H7 (cell line): ENCODE data around the gene RAB31. TPM values are rescaled to one million over a fixed set of nuclear protein-coding genes. Genes with fewer than 3 reads are reported as not detected.
A peak's percentile ranks its signal among the peaks of the same experiment; 100 is the strongest.

ENCODE experiments used
- DNase-seq: peaks from one replicate; pipeline ENCODE4 v3.0.0; 2012
- H3K27me3 ChIP-seq: 2 replicates; pipeline ENCODE4 v1.6.0; 2011; ENCODE audit warnings: mild to moderate bottlenecking, low read length; ENCODE audit not compliant: control insufficient read depth, insufficient read depth
- H3K36me3 ChIP-seq: replicated peaks from 2 replicates; pipeline ENCODE4 v1.5.1; 2011; ENCODE audit warnings: low read length; ENCODE audit not compliant: control insufficient read depth, insufficient read depth
- H3K4me3 ChIP-seq: 2 replicates; pipeline ENCODE4 v1.5.1; 2011; ENCODE audit warnings: low read depth, mild to moderate bottlenecking, control low read depth, low read length, moderate library complexity; ENCODE audit not compliant: insufficient read depth
- total RNA-seq: library from RNA; depleted of rRNA; stranded (reverse); fragments of >200 nt; shearing (Covaris generic); gene quantifications from 2 replicates; pipeline ENCODE4 v1.2.3, GENCODE V29; 2014

Gene RAB31
- total RNA-seq, 1 experiment from 2014 or later: 29.7 TPM

DNA sequence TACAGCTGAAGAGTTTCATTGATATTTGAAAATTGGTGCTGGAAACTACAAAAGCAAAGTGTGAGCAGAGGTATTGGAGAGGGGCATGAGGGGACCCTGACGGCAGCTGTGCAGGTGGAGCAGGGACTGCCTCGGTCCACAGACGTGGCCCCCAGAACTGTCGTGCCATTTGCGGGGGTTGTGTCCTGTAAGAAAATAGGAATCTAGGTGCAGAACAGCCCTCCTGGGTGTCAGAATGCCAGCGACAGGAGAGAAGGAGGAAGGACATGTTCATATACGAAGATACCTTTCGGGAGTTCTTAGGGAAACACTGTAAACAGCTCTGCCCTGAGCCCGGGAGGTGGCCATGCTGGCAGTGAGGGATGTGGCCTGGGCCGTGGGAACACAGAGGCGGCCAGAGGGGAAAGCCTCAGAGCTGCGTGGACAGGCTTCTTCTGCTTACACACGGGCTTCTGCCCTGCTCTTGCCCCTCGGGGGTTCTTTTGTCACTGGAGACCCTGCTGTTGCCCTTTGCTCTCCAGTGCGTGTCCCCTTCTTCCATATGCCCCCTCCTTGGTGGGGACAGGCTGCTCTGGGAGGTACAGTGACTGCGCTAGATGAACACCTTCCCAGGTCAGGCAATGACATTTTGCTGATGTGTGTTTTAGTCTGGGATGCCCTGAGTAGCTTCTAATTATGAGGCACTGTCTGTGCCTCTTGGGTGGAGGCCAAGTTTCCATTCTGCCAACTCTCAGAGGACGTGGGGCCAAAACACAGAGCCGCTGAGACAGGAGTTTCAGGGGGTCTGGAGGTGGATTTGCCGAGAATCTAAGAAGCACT lies 95.8 kb downstream of the RAB31 start:
- H3K27me3 ChIP-seq: no peaks in the 10 kb centered on the region
- no peak overlapping the region for H3K4me3 ChIP-seq
- peak; percentile 46 for DNase-seq
- no peaks in the 10 kb centered on the region for H3K36me3 ChIP-seq

DNA sequence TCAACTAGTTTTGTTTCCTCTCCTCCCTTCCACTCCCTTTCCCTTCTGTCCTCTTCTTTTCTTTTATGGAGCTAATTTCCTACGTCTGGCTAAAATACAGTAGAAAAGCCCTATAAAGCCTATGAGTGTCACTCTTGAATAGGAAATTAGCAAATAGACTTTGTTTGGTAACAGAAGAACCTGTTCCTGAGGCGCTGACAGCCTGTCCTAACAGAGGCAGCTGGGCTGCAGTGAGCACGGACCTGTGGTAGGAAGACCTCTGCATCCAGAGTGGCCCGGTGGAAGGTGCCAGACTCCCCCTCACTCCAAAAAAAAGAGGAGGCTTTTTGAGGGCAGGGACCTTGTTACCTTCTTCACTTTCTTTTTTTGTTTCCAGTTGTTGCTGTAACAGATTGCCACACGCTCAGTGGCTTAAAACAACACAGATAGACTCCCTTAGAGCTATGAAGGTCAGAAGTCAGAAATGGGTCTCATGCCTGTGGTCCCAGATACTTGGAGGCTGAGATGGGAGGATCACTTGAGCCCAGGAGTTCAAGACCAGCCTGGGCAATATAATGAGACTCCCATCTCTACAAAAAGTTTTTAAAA lies 96.5 kb downstream of the RAB31 start:
- Histone ChIP-seq H3K27me3 (no peaks in the 10 kb centered on the region), H3K4me3 (no peak overlapping the region), H3K36me3 (no peaks in the 10 kb centered on the region)
- no peak for DNase-seq

DNA sequence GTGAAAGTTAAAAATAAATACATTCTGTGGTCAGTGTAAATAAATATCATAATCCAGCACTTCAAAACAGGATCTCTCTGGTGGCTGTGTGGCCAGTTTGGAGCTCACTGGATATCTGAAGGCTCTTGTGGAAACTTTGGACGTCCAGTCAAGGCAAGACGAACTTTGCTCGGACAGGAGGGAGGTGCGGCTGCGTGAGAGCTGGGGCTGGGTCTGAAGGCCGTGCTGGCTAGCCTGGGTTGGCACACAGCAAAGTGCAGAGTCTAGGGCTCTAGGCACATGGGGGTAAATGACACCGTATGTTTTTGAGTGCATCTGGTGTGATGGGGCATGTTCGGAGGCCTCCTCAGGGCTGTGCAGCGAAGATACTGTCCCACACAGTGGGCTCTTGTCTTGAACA lies 98.8 kb downstream of the RAB31 start:
- DNase-seq: no peak
- no peaks in the 10 kb centered on the region for H3K27me3 ChIP-seq
- no peak overlapping the region for H3K4me3 ChIP-seq
- H3K36me3 ChIP-seq: no peaks in the 10 kb centered on the region

DNA sequence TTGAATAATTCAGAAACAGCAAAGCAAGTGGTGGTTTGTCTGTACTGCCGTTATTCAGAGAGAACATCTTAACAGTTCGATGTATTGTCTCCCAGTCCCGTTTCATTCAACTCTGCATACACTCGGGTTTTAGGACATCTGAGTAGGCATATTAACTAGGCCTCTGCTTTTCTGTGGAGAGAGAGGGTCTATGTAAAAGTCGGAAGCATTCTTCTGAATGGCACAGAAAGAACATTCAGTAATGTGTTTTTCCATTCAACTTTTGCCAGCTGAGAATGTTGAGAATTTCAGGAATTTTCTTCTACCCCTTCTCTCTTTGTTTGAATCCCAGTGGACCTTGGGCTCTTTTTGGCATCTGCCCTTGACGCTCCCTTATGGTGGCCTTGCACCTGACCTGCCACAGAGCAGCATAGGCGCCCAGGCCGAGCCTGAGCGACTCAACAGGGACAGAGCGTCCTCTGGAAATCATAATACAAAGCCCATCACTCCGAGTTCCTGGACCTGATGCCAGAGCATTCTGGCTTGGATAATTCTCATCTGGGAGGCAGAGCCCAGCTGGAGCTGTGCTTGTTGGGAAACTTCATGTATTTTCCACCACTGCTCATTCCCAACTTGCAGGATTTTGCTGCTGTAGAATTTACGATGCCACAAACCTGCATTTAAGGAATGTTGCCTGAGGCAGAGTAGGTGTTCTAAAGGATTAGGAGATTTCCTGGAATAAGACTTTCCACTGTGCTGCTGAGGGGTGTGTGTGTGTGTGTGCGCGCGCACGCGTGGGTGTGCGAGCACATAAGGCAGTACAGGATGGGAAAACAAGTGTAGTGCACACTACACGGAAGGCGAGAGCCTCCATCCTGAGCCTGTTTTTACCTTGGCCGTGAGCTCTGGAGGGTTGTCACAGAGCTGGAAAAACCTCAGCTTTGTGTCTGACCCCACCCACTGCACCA lies 100.5 kb downstream of the RAB31 start:
- Histone ChIP-seq H3K4me3 (no peak overlapping the region), H3K36me3 (no peaks in the 10 kb centered on the region), H3K27me3 (no peaks in the 10 kb centered on the region)
- DNase-seq: peak; percentile 64

DNA sequence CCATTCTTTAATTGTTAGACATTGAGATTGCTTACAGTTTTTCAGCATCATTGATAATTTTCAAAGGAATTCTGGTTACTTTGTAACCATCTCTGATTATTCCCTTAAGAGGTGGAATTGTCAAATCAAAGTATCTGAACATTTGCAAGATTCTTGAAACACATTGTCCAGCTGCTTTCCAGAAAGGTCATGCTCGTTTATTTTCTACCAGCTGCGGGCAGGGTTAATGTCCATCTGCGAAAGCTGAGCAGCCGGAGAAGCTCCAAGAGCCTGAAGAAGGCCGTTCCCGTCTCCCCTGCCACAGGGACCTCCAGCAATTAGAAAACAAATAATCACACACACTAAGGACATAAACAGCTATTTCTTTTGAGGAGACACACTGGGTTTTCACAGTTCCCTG lies 101.6 kb downstream of the RAB31 start:
- DNase-seq: no peak
- Histone ChIP-seq H3K4me3 (no peak overlapping the region), H3K36me3 (no peaks in the 10 kb centered on the region), H3K27me3 (no peaks in the 10 kb centered on the region)

DNA sequence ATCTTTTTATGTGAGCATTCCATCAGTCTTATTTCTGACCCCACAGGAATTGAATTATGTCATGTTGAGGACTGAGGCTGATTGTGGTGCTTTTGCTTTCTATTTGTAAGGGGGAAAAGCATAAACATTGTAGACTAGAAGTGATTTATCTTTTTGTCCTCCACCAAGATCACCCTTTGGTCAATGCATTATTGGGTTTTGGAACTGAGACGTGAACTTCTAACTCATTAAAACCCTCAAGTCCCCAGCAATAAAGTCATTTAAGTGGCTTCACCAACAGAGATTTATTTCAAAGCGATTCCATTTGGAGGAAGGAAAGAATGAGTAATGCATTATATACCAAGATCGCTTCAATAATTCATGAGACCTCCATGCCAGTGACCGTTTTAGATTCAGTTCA lies 102.2 kb downstream of the RAB31 start:
- no peak for DNase-seq
- H3K4me3 ChIP-seq: no peak overlapping the region
- no peaks in the 10 kb centered on the region for H3K36me3 ChIP-seq
- no peaks in the 10 kb centered on the region for H3K27me3 ChIP-seq

DNA sequence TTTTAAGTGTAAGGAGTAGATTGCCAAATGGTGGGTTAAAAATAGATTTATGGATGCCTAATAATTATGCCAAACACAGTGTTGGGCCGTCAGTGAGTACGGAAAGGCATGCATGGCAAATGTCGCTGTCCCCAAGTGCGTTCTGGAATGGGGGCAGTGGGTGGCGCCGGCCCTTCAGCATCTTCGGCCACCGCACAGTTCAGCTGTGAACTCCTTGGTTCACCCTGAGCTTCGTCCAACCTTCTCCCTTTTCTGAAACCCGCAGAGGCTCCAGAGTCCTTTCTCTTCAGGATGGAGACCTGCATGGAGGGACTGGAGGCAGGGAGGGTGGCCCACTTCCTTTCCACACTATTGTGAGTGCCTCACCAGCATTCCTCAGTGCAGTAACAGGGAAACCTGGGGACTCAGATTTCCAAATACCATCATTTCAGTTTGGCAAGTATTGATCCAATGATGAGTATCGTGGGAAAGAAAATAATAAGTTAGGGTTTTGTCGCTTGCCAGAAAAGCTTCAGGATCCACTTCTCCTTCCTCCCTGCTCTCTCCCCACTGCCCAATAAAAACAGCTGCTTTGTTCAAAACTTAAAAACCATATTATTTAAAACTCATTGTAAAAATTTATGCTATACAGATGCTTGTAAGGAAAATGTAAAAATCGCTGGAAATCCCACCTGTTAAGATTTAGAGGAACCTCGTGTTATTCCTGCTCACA lies 103.0 kb downstream of the RAB31 start:
- no peak overlapping the region for H3K4me3 ChIP-seq
- H3K27me3 ChIP-seq: no peaks in the 10 kb centered on the region
- DNase-seq: no peak

DNA sequence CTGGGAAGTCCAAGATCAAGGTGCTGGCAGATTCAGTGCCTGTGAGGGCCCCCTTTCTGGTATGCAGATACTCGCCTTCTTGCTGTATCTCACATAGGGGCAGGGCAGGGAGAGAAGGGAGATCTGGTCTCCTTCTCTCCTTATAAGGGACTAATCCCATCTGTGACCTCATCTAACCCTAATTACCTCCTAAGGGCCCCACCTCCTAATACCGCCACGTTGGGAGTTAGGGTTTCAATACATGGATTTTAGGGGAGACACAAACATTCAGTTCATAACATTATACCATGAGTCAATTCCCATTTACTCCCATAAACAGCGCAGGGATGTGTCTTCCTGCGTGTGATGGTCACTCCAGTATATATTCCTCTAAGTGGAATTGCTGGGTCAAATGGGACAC lies 103.9 kb downstream of the RAB31 start:
- H3K27me3 ChIP-seq: no peaks in the 10 kb centered on the region
- no peak for DNase-seq
- H3K4me3 ChIP-seq: no peak overlapping the region
- H3K36me3 ChIP-seq: no peaks in the 10 kb centered on the region

More for the DNA sequence above, 103.0 kb downstream of the RAB31 start:
- H3K36me3 ChIP-seq: no peaks in the 10 kb centered on the region

DNA sequence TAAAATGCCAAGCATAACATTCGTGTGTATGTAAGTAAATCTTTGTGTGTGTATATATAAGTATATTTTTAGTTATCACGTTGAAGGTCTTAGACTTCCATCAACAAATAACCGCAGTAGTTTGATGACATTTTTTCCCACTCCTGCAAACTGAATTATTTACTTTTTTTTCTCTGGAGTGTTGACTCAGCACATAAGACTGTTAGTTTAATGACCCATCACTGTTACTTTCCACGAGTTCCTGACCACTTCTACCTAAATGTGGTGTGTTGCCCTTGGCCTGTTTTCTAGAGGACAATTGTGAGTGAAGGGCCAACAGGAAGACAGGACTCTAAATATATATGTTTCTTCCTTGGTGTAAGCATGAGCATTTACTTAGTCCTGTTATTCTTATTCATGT lies 106.3 kb downstream of the RAB31 start:
- no peak overlapping the region for H3K4me3 ChIP-seq
- no peaks in the 10 kb centered on the region for H3K27me3 ChIP-seq
- DNase-seq: no peak
- H3K36me3 ChIP-seq: no peaks in the 10 kb centered on the region

DNA sequence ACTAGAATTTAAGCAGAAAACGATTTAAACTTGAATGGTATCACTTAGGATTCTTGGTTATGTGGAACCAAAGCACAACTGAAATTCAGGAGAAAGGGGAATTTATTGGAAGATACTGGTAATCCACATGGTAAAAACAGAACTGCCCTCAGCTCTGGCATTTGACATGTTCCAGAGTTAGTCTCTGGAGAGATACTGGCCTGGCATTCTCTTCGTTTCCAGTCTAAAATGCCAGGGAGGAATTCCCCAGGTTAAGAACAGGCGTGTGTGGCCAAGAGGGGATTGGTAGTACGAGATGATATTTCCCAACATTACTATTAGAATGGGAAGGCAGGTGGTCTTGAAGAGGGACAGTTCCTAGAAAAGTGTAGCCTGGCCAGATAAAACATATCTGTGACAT lies 109.2 kb downstream of the RAB31 start:
- no peak for DNase-seq
- Histone ChIP-seq H3K4me3 (no peak overlapping the region), H3K27me3 (no peaks in the 10 kb centered on the region), H3K36me3 (no peaks in the 10 kb centered on the region; the same call in 1 of the 2 replicates)

DNA sequence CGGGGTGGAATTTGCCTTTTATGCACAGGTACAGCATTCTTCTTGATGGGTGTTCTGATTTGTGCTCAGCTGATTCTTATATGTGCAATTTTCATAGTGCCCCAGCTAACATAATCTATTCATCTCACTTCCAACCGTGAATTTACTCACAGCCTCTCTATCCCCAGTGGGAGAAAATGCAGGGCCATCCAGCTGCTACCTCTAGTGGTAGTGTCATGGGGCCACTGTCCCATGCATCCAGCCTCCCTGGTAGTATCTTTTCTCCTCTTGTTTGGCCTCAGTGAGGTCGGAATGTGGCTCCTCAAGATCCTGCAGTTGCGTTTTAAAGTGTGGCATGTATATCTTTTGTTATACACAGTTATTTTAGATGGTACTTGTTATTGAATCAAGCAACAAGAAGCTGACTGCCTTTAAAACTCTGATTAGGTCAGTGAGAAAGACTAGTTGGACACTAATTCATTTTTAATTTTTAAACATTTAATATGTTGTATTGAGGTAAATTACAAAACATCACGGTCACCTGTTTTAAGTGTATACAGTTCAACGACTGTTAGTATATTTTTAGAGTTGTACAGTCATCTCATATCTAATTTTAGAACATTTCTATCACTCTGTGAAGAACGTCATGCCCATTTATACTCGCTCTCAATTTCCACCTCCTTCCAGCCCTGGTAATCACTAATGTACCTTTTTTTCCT lies 109.8 kb downstream of the RAB31 start:
- no peak for DNase-seq
- Histone ChIP-seq H3K36me3 (no peaks in the 10 kb centered on the region; the same call in 1 of the 2 replicates), H3K27me3 (no peaks in the 10 kb centered on the region), H3K4me3 (no peak overlapping the region)

DNA sequence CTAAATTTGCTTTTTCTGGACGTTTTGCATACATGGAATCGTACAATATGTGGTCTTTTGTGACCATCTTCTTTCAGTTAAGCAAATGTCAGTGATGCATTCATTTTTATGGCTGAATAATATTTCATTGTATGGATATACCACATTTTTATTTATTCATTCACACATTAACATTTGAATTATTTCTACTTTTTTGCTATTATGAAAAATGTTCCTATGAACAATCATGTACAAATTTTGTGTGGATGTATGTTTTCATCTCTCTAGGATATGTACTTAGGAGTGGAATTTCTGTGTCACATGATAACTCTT lies 110.3 kb downstream of the RAB31 start:
- Histone ChIP-seq H3K36me3 (no peaks in the 10 kb centered on the region; the same call in 1 of the 2 replicates), H3K27me3 (no peaks in the 10 kb centered on the region), H3K4me3 (no peak overlapping the region)
- no peak for DNase-seq

DNA sequence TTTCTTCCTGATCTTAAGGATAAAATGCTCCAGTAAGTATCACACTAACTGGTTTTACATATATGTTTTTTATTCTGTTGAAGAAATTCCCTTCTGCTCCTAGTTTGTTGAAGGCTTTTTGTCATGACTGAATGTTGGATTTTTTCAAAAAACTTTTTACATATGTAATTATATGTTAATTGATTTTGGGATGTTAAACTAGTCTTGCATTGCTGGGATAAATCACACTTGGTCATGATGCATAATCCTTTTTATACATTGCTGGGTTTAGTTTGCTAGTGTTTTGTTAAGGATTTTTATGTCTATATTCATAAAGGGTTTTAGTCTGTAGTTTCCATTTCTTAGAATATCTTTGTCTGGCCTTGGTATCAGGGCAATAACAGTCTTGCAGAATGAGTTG lies 112.0 kb downstream of the RAB31 start:
- no peak for DNase-seq
- H3K36me3 ChIP-seq: no peaks in the 10 kb centered on the region; the same call in 1 of the 2 replicates
- no peaks in the 10 kb centered on the region for H3K27me3 ChIP-seq
- H3K4me3 ChIP-seq: no peak overlapping the region

DNA sequence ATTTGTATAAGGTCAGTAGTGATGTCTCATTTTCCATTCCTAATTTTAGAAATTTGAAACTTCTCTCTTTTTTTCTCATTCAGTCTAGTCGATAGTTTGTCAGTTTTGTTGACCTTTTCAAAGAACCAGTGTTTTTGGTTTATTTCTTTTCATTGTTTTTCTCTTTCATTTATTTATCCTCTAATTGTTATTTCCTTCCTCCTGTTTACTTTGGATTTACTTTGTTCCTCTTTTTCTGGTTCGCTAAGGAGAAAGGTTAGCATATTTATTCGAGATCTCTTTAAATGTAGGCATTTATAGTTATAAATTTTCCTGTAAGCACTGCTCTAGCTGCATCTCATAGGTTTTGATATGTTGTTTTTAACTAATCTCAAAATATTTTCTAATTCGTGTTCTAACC lies 112.6 kb downstream of the RAB31 start:
- no peaks in the 10 kb centered on the region; the same call in 1 of the 2 replicates for H3K36me3 ChIP-seq
- H3K27me3 ChIP-seq: no peaks in the 10 kb centered on the region
- H3K4me3 ChIP-seq: no peak overlapping the region
- DNase-seq: no peak
